Panc1 (cell line): ENCODE results near the gene LHFPL5. TPM values are rescaled to one million over a fixed set of nuclear protein-coding genes. Genes with fewer than 3 reads are reported as not detected.

Experiments
- ATAC-seq: fragments of 200-7000 bp; cut with Tn5 transposase; 2 replicates; pipeline ENCODE4 v1.9.1; 2020; ENCODE audit warnings: mild to moderate bottlenecking, moderate library complexity
- BruUV-seq: library from RNA; stranded (reverse); fragments of 400-500 nt; replicated peaks from 2 replicates; lab custom pipeline; 2021; lab: Mats Ljungman, UMichigan
- CTCF ChIA-PET: fragments of 300-600 bp; sonication (Branson Sonifier 250); formaldehyde crosslinking; loops from one replicate; lab custom pipeline; 2022; ENCODE audit warnings: antibody characterized with exemption; lab: Charles Lee
- POLR2A ChIA-PET: fragments of 300-600 bp; sonication (Branson Sonifier 250); formaldehyde crosslinking; loops from one replicate; lab custom pipeline; 2022; ENCODE audit warnings: antibody characterized with exemption; lab: Charles Lee
- DNase-seq: peaks from one replicate; pipeline ENCODE4 v3.0.0-alpha.2; 2010; ENCODE audit warnings: low read depth, low spot score
- H3K27ac ChIP-seq: 2 replicates; pipeline ENCODE4 v1.5.1; 2011; ENCODE audit warnings: mild to moderate bottlenecking, low read length, inconsistent platforms
- H3K27me3 ChIP-seq: fragments of 200-500 bp; sonication (Bioruptor generic); 2 replicates; pipeline ENCODE4 v1.6.0; 2014; ENCODE audit warnings: low read length, inconsistent platforms; ENCODE audit not compliant: control insufficient read depth, insufficient read depth
- H3K36me3 ChIP-seq: fragments of 200-500 bp; sonication (Bioruptor generic); 2 replicates; pipeline ENCODE4 v1.5.1; 2014; ENCODE audit warnings: inconsistent platforms, mild to moderate bottlenecking, low read length, moderate library complexity; ENCODE audit not compliant: control insufficient read depth, insufficient read depth
- H3K4me1 ChIP-seq: 2 replicates; pipeline ENCODE4 v1.5.1; 2011; ENCODE audit warnings: inconsistent platforms, mild to moderate bottlenecking, low read length, moderate library complexity; ENCODE audit not compliant: control insufficient read depth, insufficient read depth
- H3K4me3 ChIP-seq, 2 experiments: 2 replicates each; pipeline ENCODE4 v1.5.1; 2011 to 2012; ENCODE audit warnings: low read depth in 2 of 2, low read length in 2 of 2, mild to moderate bottlenecking in 2 of 2, inconsistent platforms in 1 of 2, moderate library complexity in 1 of 2
- H3K9me3 ChIP-seq: fragments of 200-500 bp; sonication (Bioruptor generic); 2 replicates; pipeline ENCODE4 v1.5.1; 2014; ENCODE audit warnings: low read depth, mild to moderate bottlenecking, inconsistent platforms, low read length, moderate library complexity; ENCODE audit not compliant: control insufficient read depth, insufficient read depth
- POLR2AphosphoS5 ChIP-seq: IDR thresholded peaks from 2 replicates; pipeline ENCODE4 v1.6.1; 2012; ENCODE audit warnings: mild to moderate bottlenecking, low read depth, low read length, moderate library complexity
- SIN3A ChIP-seq: IDR thresholded peaks from 2 replicates; pipeline ENCODE4 v1.6.1; 2012; ENCODE audit warnings: low read depth, mild to moderate bottlenecking, low read length, moderate library complexity, borderline replicate concordance; ENCODE audit not compliant: insufficient read depth
- TCF7L2 ChIP-seq: IDR thresholded peaks from 2 replicates; pipeline ENCODE4 v1.6.1; 2011; ENCODE audit warnings: mild to moderate bottlenecking, low read depth, low read length, inconsistent platforms
- in situ Hi-C: cut with HindIII; loops from 2 replicates; pipeline ENCODE4 v1.10.0; 2016; ENCODE audit warnings: low sequenced_read_pairs, low pct_unique_long_range_greater_than_20kb
- intact Hi-C: fragments of 100-400 bp; cut with micrococcal nuclease; formaldehyde crosslinking; loops from one replicate; pipeline ENCODE4 v1.10.0; 2022; ENCODE audit not compliant: unreplicated experiment
- total RNA-seq: library from RNA; stranded (reverse); gene quantifications from one replicate; pipeline ENCODE4 v1.2.1, GENCODE V29; 2021; ENCODE audit not compliant: unreplicated experiment
- TF ChIP-seq, protein P1 (sequence below), 2 experiments: IDR thresholded peaks; 2 replicates each; pipeline ENCODE4 v1.6.1; 2011 to 2012; ENCODE audit warnings: low read depth in 2 of 2, control low read depth in 1 of 2, low read length in 1 of 2, mild to moderate bottlenecking in 1 of 2, moderate library complexity in 1 of 2; ENCODE audit not compliant: insufficient read depth in 1 of 2
- TF ChIP-seq, protein P2 (sequence below): fragments of 450-650 bp; IDR thresholded peaks from 2 replicates; pipeline ENCODE4 v1.5.1; 2017; ENCODE audit warnings: mild to moderate bottlenecking

Gene LHFPL5
- total RNA-seq, 1 experiment from 2014 or later, result not detected

DNA sequence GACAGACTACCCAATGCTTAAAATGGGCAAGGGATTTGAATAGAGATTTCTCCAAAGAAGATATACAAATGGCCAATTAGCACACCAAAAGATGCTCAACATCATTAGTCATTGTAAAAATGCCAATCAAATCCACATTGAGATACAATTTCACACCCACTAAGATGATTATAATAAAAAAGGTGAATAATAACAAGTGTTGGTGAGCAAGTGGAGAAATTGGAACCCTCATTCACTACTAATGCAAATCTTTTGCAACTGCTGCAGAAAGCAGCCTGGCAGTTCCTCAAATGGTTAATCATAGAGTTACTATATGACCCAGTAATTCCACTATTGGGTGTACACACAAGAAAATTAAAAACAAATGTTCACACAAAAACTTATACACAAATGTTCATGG, 12.4 kb downstream of the LHFPL5 start:
- TF ChIP-seq, protein P1, sequence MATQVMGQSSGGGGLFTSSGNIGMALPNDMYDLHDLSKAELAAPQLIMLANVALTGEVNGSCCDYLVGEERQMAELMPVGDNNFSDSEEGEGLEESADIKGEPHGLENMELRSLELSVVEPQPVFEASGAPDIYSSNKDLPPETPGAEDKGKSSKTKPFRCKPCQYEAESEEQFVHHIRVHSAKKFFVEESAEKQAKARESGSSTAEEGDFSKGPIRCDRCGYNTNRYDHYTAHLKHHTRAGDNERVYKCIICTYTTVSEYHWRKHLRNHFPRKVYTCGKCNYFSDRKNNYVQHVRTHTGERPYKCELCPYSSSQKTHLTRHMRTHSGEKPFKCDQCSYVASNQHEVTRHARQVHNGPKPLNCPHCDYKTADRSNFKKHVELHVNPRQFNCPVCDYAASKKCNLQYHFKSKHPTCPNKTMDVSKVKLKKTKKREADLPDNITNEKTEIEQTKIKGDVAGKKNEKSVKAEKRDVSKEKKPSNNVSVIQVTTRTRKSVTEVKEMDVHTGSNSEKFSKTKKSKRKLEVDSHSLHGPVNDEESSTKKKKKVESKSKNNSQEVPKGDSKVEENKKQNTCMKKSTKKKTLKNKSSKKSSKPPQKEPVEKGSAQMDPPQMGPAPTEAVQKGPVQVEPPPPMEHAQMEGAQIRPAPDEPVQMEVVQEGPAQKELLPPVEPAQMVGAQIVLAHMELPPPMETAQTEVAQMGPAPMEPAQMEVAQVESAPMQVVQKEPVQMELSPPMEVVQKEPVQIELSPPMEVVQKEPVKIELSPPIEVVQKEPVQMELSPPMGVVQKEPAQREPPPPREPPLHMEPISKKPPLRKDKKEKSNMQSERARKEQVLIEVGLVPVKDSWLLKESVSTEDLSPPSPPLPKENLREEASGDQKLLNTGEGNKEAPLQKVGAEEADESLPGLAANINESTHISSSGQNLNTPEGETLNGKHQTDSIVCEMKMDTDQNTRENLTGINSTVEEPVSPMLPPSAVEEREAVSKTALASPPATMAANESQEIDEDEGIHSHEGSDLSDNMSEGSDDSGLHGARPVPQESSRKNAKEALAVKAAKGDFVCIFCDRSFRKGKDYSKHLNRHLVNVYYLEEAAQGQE (IDR thresholded peaks at IDR 0.05; ENCODE audit: insufficient read depth in 1 of 2, low read depth in 2 of 2, low read length in 1 of 2), result no peak
- TF ChIP-seq SIN3A (no peak), TCF7L2 (no peak), POLR2AphosphoS5 (no peak)
- TF ChIP-seq, protein P2, sequence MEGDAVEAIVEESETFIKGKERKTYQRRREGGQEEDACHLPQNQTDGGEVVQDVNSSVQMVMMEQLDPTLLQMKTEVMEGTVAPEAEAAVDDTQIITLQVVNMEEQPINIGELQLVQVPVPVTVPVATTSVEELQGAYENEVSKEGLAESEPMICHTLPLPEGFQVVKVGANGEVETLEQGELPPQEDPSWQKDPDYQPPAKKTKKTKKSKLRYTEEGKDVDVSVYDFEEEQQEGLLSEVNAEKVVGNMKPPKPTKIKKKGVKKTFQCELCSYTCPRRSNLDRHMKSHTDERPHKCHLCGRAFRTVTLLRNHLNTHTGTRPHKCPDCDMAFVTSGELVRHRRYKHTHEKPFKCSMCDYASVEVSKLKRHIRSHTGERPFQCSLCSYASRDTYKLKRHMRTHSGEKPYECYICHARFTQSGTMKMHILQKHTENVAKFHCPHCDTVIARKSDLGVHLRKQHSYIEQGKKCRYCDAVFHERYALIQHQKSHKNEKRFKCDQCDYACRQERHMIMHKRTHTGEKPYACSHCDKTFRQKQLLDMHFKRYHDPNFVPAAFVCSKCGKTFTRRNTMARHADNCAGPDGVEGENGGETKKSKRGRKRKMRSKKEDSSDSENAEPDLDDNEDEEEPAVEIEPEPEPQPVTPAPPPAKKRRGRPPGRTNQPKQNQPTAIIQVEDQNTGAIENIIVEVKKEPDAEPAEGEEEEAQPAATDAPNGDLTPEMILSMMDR, result no peak
- CTCF ChIA-PET, result no interaction called here
- ATAC-seq, result no peak
- Histone ChIP-seq H3K4me1 (no peaks in the 10 kb centered on the region), H3K27ac (no peak overlapping the region), H3K9me3 (no peaks in the 10 kb centered on the region), H3K4me3 (no peak overlapping the region), H3K36me3 (no peaks in the 10 kb centered on the region), H3K27me3 (no peaks in the 10 kb centered on the region)
- in situ Hi-C loops (no loop called here), intact Hi-C loops (no loop called here)
- no peak for DNase-seq
- POLR2A ChIA-PET, result no interaction called here
- no TSS peak for BruUV-seq

DNA sequence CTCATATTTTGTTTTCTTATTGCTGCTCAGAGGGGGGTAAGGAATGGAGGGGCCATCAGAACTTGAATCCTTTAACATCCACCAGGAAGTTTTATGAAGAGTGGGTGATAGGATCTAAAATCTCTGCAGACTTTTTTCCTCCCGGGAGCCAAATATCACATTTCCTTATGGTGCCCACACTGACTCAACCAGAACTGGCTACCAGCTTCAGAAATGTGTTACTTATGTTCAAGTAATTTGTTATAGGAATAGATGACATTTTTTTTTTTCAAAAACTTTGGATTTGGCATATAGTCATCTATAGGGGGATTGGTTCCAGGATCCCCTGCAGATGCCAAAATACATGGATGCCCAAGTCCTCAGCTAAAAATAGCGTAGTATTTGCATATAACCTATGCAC, 18.4 kb downstream of the LHFPL5 start:
- Histone ChIP-seq H3K4me1 (no peaks in the 10 kb centered on the region), H3K4me3 (no peak overlapping the region), H3K36me3 (no peaks in the 10 kb centered on the region), H3K9me3 (no peaks in the 10 kb centered on the region), H3K27ac (no peak overlapping the region), H3K27me3 (no peaks in the 10 kb centered on the region)
- in situ Hi-C loops, result no loop called here
- no TSS peak for BruUV-seq
- CTCF ChIA-PET, result no interaction called here
- TF ChIP-seq POLR2AphosphoS5 (no peak), TCF7L2 (no peak), SIN3A (no peak)
- TF ChIP-seq, protein P2, result no peak
- TF ChIP-seq, protein P1 (IDR thresholded peaks at IDR 0.05; ENCODE audit: insufficient read depth in 1 of 2, low read depth in 2 of 2, low read length in 1 of 2), result no peak
- intact Hi-C loops, result no loop called here
- POLR2A ChIA-PET, result interaction anchor here (0.7 kb wide), 1 partner anchor 11 kb away, joined by 3 read pairs; no protein-coding TSS in a partner anchor
- DNase-seq (no peak), ATAC-seq (no peak)
